Sigmoid colon (tissue), 4 donors: ENCODE measurements around the gene PAX5.

ENCODE experiments used
- EP300 ChIP-seq, 4 donors: sonication (generic); formaldehyde crosslinking; IDR thresholded peaks; one replicate each; pipeline ENCODE4 v1.6.1; 2017; ENCODE audit warnings: antibody characterized with exemption in 4 of 4
- POLR2A ChIP-seq, 2 donors: fragments of 450-650 bp; IDR thresholded peaks; one replicate each; pipeline ENCODE4 v1.6.1; 2016; ENCODE audit warnings: antibody characterized with exemption in 2 of 2, mild to moderate bottlenecking in 2 of 2, moderate library complexity in 2 of 2
- POLR2AphosphoS5 ChIP-seq, 4 donors: sonication (generic); formaldehyde crosslinking; IDR thresholded peaks; one replicate each; pipeline ENCODE4 v1.6.1; 2017; ENCODE audit warnings: antibody characterized with exemption in 4 of 4
- TF ChIP-seq, protein P1 (sequence below), 4 experiments: fragments of 450-650 bp in 3 of 4; fragments of 200-600 bp in 1 of 4; IDR thresholded peaks; one replicate each; pipeline ENCODE4 v1.5.1; 2016 to 2019; ENCODE audit warnings: antibody characterized with exemption in 4 of 4, mild to moderate bottlenecking in 3 of 4, moderate library complexity in 2 of 4

DNA sequence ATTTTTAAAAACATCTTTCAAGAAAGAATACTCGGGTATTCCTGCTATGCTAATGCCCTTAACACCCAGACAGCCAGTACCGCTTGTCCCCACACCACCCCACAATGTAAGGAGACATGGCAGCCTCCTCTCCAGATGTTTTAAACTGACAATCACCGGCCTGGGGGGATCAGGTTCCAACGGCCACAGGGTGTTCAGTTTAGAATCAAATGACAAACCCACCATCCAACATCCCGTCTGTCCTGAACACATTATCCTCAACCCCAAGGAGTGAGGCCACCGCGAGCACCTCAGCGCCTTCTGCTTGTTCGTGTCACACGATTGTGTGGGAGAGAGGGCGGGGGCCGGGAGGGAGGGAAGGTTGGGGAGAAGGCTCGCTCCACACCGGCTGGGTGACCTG is 152.8 kb downstream of the PAX5 start:
- TF ChIP-seq POLR2A (IDR thresholded peaks at IDR 0.05) (no peak), POLR2AphosphoS5 (IDR thresholded peaks at IDR 0.05) (no peak), EP300 (IDR thresholded peaks at IDR 0.05) (no peak)
- TF ChIP-seq, protein P1, sequence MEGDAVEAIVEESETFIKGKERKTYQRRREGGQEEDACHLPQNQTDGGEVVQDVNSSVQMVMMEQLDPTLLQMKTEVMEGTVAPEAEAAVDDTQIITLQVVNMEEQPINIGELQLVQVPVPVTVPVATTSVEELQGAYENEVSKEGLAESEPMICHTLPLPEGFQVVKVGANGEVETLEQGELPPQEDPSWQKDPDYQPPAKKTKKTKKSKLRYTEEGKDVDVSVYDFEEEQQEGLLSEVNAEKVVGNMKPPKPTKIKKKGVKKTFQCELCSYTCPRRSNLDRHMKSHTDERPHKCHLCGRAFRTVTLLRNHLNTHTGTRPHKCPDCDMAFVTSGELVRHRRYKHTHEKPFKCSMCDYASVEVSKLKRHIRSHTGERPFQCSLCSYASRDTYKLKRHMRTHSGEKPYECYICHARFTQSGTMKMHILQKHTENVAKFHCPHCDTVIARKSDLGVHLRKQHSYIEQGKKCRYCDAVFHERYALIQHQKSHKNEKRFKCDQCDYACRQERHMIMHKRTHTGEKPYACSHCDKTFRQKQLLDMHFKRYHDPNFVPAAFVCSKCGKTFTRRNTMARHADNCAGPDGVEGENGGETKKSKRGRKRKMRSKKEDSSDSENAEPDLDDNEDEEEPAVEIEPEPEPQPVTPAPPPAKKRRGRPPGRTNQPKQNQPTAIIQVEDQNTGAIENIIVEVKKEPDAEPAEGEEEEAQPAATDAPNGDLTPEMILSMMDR (IDR thresholded peaks at IDR 0.05) = no peak
